GM08714 (cell line): ENCODE results near the gene MKNK2.
"Not testable (repeated sequence)": the region's sequence is repeated elsewhere in the genome, so short reads cannot be mapped to it uniquely, and the experiment has no call there.

ENCODE experiments used
- H3K4me3 ChIP-seq: fragments of 200-500 bp; sonication (Bioruptor generic); 2 replicates; pipeline ENCODE4 v1.5.1; 2014; ENCODE audit warnings: mild to moderate bottlenecking, low read length, inconsistent platforms
- ZNF274 ChIP-seq: IDR thresholded peaks from 2 replicates; pipeline ENCODE4 v1.6.1; 2012; ENCODE audit warnings: mild to moderate bottlenecking, low read depth, low read length

The MKNK2 gene

GRCh38 chr19:2038284-2039088, 12.6 kb downstream of the MKNK2 start:
- H3K4me3 ChIP-seq = no peak overlapping the region
- no peak for TF ChIP-seq ZNF274

- TF ChIP-seq ZNF274 = no peak
- no peak overlapping the region for H3K4me3 ChIP-seq
These were observed 13.3 kb downstream of the MKNK2 start for GRCh38 chr19:2037651-2038255.

- no peak for TF ChIP-seq ZNF274
These were observed 14.6 kb downstream of the MKNK2 start for GRCh38 chr19:2036424-2036823.

GRCh38 chr19:2035590-2035991, 15.5 kb downstream of the MKNK2 start:
- H3K4me3 ChIP-seq = no peak overlapping the region
- no peak for TF ChIP-seq ZNF274

More at GRCh38 chr19:2036424-2036823, 14.6 kb downstream of the MKNK2 start:
- no peak overlapping the region for H3K4me3 ChIP-seq

- H3K4me3 ChIP-seq = no peak overlapping the region
- no peak for TF ChIP-seq ZNF274
These were observed 16.1 kb downstream of the MKNK2 start for GRCh38 chr19:2034729-2035589.

GRCh38 chr19:2034253-2034652, 16.8 kb downstream of the MKNK2 start:
- H3K4me3 ChIP-seq = not testable (repeated sequence)

GRCh38 chr19:2033825-2034159, 17.3 kb downstream of the MKNK2 start:
- no peak for TF ChIP-seq ZNF274
- no peak overlapping the region for H3K4me3 ChIP-seq

- no peak overlapping the region for H3K4me3 ChIP-seq
- TF ChIP-seq ZNF274 = no peak
These were observed 17.8 kb downstream of the MKNK2 start for GRCh38 chr19:2033115-2033824.

- H3K4me3 ChIP-seq = no peak overlapping the region
- no peak for TF ChIP-seq ZNF274
These were observed 18.6 kb downstream of the MKNK2 start for GRCh38 chr19:2032296-2032941.

GRCh38 chr19:2027361-2027760, 23.7 kb downstream of the MKNK2 start:
- no peak for TF ChIP-seq ZNF274
- no peak overlapping the region for H3K4me3 ChIP-seq

- TF ChIP-seq ZNF274 = no peak
- no peak overlapping the region for H3K4me3 ChIP-seq
These were observed 24.3 kb downstream of the MKNK2 start for GRCh38 chr19:2026770-2027169.

GRCh38 chr19:2022289-2022688, 28.8 kb downstream of the MKNK2 start:
- no peak overlapping the region for H3K4me3 ChIP-seq
- no peak for TF ChIP-seq ZNF274

- TF ChIP-seq ZNF274 = no peak
These were observed 29.4 kb downstream of the MKNK2 start for GRCh38 chr19:2021453-2022140.

More at GRCh38 chr19:2021453-2022140, 29.4 kb downstream of the MKNK2 start:
- H3K4me3 ChIP-seq = no peak overlapping the region
